ENCODE measurements around the gene SFI1. TPM values are rescaled to one million over a fixed set of nuclear protein-coding genes. Genes with fewer than 3 reads are reported as not detected.

The SFI1 gene
- total RNA-seq, 1 donor from 2014 or later, result 13.6 TPM

GRCh38 chr22:31646186-31647019 lies 150.1 kb downstream of the SFI1 start:
- Histone ChIP-seq H2AFZ (ENCODE audit: low read depth, low read length) (no peak overlapping the region), H4K20me1 (ENCODE audit: insufficient read depth, low read length) (peaks cover 10% of the 10 kb centered on the region), H3K27me3 (ENCODE audit: insufficient read depth, low read length) (no peaks in the 10 kb centered on the region), H3K4me2 (ENCODE audit: low read length) (peak overlapping the region; percentile 50), H3K4me1 (ENCODE audit: insufficient read depth, low read length) (peaks cover 36% of the 10 kb centered on the region), H3K79me2 (ENCODE audit: insufficient read depth, low read length) (peaks cover 34% of the 10 kb centered on the region), H3K4me3 (ENCODE audit: insufficient read depth, low read depth, low read length) (no peak overlapping the region), H3K9ac (ENCODE audit: low read length) (peak overlapping the region; percentile 81), H3K36me3 (ENCODE audit: insufficient read depth, low read length) (no peaks in the 10 kb centered on the region), H3K9me3 (ENCODE audit: insufficient read depth, low read depth, low read length) (no peaks in the 10 kb centered on the region), H3K27ac (ENCODE audit: low read depth, low read length) (peak overlapping the region; percentile 97)
- Mint-ChIP-seq H3K9me3 (ENCODE audit: unreplicated experiment) (no peaks in the 10 kb centered on the region), H3K27ac (ENCODE audit: unreplicated experiment) (peak overlapping the region; percentile 97), H3K27me3 (ENCODE audit: low read depth, unreplicated experiment) (no peaks in the 10 kb centered on the region), H3K36me3 (ENCODE audit: low read depth, unreplicated experiment) (peaks cover 9% of the 10 kb centered on the region), H3K4me3 (ENCODE audit: unreplicated experiment) (no peak overlapping the region), H3K4me1 (ENCODE audit: low read depth, unreplicated experiment) (peaks cover 36% of the 10 kb centered on the region)
- DNase-seq (ENCODE audit: low read depth) (peak; percentile 99), FAIRE-seq (peak; percentile 39)
- TF ChIP-seq EZH2 (IDR thresholded peaks at IDR 0.05; ENCODE audit: insufficient read depth, low read length), result no peak
- TF ChIP-seq CTCF (IDR thresholded peaks at IDR 0.05; ENCODE audit: insufficient read depth, low read depth, low read length), result no peak

GRCh38 chr22:31647066-31647465 lies 150.7 kb downstream of the SFI1 start:
- no peak overlapping the region for H3K4me3 ChIP-seq (ENCODE audit: insufficient read depth, low read depth, low read length)
- Mint-ChIP-seq H3K9me3 (ENCODE audit: unreplicated experiment) (no peaks in the 10 kb centered on the region), H3K27me3 (ENCODE audit: low read depth, unreplicated experiment) (no peaks in the 10 kb centered on the region), H3K27ac (ENCODE audit: unreplicated experiment) (peak overlapping the region; percentile 97), H3K36me3 (ENCODE audit: low read depth, unreplicated experiment) (peaks cover 9% of the 10 kb centered on the region), H3K4me3 (ENCODE audit: unreplicated experiment) (no peak overlapping the region), H3K4me1 (ENCODE audit: low read depth, unreplicated experiment) (peaks cover 36% of the 10 kb centered on the region)
- FAIRE-seq (no peak), DNase-seq (ENCODE audit: low read depth) (no peak)
- no peaks in the 10 kb centered on the region for H3K27me3 ChIP-seq (ENCODE audit: insufficient read depth, low read length)
- no peaks in the 10 kb centered on the region for H3K36me3 ChIP-seq (ENCODE audit: insufficient read depth, low read length)
- peaks cover 39% of the 10 kb centered on the region for H3K79me2 ChIP-seq (ENCODE audit: insufficient read depth, low read length)
- no peaks in the 10 kb centered on the region for H3K9me3 ChIP-seq (ENCODE audit: insufficient read depth, low read depth, low read length)
- H3K4me2 ChIP-seq (ENCODE audit: low read length), result peak overlapping the region; percentile 50
- peaks cover 7% of the 10 kb centered on the region for H4K20me1 ChIP-seq (ENCODE audit: insufficient read depth, low read length)
- no peak overlapping the region for H2AFZ ChIP-seq (ENCODE audit: low read depth, low read length)
- peak overlapping the region; percentile 97 for H3K27ac ChIP-seq (ENCODE audit: low read depth, low read length)
- peaks cover 36% of the 10 kb centered on the region for H3K4me1 ChIP-seq (ENCODE audit: insufficient read depth, low read length)
- peak overlapping the region; percentile 81 for H3K9ac ChIP-seq (ENCODE audit: low read length)
- TF ChIP-seq EZH2 (IDR thresholded peaks at IDR 0.05; ENCODE audit: insufficient read depth, low read length), result no peak

GRCh38 chr22:31647523-31648320 lies 151.4 kb downstream of the SFI1 start:
- Histone ChIP-seq H3K79me2 (ENCODE audit: insufficient read depth, low read length) (peaks cover 42% of the 10 kb centered on the region), H3K27me3 (ENCODE audit: insufficient read depth, low read length) (no peaks in the 10 kb centered on the region), H3K4me3 (ENCODE audit: insufficient read depth, low read depth, low read length) (no peak overlapping the region), H3K9ac (ENCODE audit: low read length) (peak overlapping the region; percentile 81), H3K9me3 (ENCODE audit: insufficient read depth, low read depth, low read length) (no peaks in the 10 kb centered on the region), H3K4me1 (ENCODE audit: insufficient read depth, low read length) (peaks cover 36% of the 10 kb centered on the region), H3K4me2 (ENCODE audit: low read length) (peak overlapping the region; percentile 50), H2AFZ (ENCODE audit: low read depth, low read length) (no peak overlapping the region), H3K27ac (ENCODE audit: low read depth, low read length) (peak overlapping the region; percentile 97), H4K20me1 (ENCODE audit: insufficient read depth, low read length) (peaks cover 6% of the 10 kb centered on the region), H3K36me3 (ENCODE audit: insufficient read depth, low read length) (no peaks in the 10 kb centered on the region)
- TF ChIP-seq CTCF (IDR thresholded peaks at IDR 0.05; ENCODE audit: insufficient read depth, low read depth, low read length) (no peak), EZH2 (IDR thresholded peaks at IDR 0.05; ENCODE audit: insufficient read depth, low read length) (no peak)
- Mint-ChIP-seq H3K4me3 (ENCODE audit: unreplicated experiment) (peak overlapping the region; percentile 14), H3K27me3 (ENCODE audit: low read depth, unreplicated experiment) (no peaks in the 10 kb centered on the region), H3K27ac (ENCODE audit: unreplicated experiment) (peak overlapping the region; percentile 97), H3K4me1 (ENCODE audit: low read depth, unreplicated experiment) (peaks cover 36% of the 10 kb centered on the region), H3K9me3 (ENCODE audit: unreplicated experiment) (no peaks in the 10 kb centered on the region), H3K36me3 (ENCODE audit: low read depth, unreplicated experiment) (peaks cover 9% of the 10 kb centered on the region)
- no peak for FAIRE-seq
- DNase-seq (ENCODE audit: low read depth), result peak; percentile 82
